NCI-H2081 treated with DMSO at 0.1 percent for 48 hours (cell line): Measurements from ENCODE around the gene TNFRSF1B.

Source experiments
- DNase-seq: peaks from one replicate; lab custom pipeline; 2025; lab: John Stamatoyannopoulos, UW

Gene TNFRSF1B

GRCh38 chr1:12176298-12177118, 9.7 kb downstream of the TNFRSF1B start:
- no peak for DNase-seq

DNA sequence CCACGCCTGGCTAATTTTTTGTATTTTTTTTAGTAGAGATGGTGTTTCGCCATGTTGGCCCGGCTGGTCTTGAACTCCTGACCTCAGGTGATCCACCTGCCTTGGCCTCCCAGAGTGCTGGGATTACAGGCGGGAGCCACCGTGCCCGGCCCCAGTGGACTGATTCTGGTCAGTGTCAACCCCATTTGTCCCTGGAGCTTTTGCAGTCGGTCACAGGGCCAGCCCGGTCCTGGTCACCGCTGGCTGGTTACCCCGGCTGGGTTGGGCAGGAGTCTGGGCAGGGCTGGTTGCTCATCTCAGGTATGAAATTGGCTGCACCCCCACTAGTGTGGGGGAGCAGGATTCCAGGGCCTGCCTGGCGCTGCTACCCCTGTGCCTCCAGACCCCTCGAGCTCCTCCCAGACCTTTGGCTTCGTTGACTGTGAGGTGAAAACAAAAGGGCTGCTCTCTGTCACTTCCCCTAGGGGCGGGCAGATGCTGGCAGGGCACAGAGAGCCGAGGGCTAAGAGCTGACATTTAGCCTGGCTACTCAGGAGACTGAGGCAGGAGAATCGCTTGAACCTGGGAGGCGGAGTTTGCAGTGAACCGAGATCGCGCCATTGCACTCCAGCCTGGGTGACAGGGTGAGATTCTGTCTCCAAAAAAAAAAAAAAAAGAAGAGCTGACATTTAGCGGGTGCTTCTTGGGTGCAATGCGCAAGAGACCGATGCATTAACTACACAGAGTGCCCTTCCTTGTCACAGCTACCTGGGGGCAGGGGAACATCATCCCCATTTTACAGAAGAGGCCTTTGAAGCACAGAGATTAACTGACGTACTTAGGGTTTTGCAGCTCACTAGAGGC, 10.6 kb downstream of the TNFRSF1B start:
- DNase-seq: no peak

DNA sequence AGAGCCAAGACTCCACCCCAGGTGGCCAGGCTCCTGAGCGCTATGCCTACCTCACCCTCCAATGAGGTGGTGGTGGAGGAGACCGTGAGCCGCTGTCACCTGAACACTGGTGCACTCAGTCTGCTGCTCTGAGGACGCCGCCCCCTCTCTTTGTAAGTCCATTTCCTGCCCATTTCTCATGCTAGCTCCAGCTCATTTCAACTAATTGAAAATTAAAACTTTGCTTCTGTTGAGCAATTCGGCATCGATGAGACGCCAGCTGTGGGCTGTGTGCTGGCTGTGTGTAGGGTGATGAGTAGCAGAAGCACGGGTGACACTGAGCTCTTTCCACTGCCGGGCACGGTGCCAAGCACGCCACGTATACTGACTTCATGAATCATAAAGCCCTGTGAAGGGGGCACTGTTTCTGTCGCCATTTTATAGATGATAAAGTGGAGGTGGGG, 11.2 kb downstream of the TNFRSF1B start:
- no peak for DNase-seq

GRCh38 chr1:12178511-12178910, 11.7 kb downstream of the TNFRSF1B start:
- DNase-seq: no peak

DNA sequence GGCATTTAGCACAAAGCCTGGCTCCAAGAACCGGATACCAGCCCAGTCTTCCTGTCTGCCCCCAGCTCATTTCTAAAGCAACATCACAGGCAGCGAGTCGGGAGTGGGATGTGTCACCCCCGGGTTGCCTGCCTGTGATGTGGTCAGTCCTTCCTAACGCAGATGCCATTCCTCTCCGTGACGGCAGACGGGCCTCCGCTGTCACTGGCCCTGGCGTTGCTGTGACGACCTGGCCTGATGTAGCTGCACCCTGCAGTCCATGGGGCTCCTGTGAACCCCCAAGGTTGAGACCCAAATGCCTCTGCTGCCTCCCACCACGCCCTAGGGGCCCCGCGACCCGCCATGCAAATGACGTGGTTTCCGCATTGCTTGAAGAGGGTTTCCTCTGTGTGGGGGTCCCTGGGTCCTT, 12.3 kb downstream of the TNFRSF1B start:
- DNase-seq: no peak

DNA sequence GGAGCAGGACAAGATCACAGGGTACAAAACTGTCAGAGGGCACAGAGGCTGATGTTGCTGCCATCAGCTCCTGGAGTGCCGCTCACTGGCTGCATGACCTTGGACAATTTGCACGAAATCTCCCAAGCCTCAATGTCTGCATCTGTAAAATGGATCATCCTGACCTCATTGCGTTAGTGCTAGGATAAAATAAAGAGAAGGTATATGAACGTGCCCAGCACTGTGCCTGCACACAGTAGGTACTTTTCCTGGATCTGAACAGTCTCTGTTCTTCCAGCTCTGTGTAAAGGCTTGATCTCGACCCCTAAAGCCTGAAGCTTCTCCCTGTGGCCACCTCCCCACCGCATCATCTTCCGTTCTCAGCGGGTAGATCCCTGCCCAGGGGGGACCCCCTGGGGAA, 12.9 kb downstream of the TNFRSF1B start:
- DNase-seq: no peak

- DNase-seq: no peak
Measured at GRCh38 chr1:12180315-12180714, 13.5 kb downstream of the TNFRSF1B start.

DNA sequence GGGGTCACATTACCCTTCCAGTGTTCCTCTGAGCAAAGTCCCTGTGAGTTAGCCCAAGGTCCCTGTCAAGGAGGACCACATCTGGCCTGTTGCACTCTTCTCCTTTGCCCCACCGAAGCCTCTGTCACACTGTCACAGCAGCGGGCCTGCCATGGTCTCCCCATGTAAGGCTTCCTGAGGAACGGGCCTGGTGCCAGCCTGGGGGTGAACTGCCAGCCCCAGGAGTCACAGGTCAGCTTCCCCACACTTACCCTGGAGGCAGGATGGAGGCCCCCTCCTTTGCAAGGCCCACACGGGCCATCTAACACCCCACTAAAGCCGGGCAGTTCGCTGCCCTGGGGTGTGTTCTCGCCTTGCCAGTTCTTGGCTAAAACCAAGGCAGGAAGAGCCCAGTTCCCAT, 14.1 kb downstream of the TNFRSF1B start:
- DNase-seq: no peak

GRCh38 chr1:12181568-12181967, 14.8 kb downstream of the TNFRSF1B start:
- DNase-seq: no peak

- DNase-seq: no peak
Measured at GRCh38 chr1:12182410-12182984, 15.7 kb downstream of the TNFRSF1B start.

DNA sequence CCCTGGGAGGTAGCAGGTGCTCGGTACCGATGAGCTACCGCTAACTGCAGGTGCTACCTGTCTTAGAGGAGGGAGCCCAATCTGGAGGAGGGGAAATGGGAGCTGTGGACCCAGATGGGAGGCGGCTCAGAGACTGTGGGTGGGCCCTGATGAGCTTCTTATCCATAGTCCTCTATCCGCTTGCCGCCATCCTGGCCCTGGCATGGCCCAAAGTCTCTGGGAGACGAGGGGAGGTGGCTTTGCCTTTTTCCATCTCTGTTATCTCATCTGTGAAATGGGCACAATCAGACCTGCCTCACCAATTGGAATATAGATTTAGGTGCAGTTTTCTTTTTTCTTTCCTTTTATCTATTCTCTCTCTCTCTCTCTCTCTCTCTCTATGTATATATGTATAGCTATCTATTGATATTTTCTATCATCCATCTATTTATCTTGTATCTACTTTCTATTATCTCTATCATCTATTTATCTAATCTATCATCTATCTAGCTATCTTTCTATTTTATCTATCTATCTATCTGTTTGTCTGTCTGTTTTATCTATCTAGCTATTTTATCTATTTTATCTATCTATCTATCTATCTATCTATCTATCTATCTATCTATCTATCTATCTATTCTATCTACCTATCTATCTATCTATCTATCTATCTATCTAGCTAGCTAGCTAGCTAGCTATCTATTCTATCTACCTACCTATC, 16.5 kb downstream of the TNFRSF1B start:
- DNase-seq: no peak

DNA sequence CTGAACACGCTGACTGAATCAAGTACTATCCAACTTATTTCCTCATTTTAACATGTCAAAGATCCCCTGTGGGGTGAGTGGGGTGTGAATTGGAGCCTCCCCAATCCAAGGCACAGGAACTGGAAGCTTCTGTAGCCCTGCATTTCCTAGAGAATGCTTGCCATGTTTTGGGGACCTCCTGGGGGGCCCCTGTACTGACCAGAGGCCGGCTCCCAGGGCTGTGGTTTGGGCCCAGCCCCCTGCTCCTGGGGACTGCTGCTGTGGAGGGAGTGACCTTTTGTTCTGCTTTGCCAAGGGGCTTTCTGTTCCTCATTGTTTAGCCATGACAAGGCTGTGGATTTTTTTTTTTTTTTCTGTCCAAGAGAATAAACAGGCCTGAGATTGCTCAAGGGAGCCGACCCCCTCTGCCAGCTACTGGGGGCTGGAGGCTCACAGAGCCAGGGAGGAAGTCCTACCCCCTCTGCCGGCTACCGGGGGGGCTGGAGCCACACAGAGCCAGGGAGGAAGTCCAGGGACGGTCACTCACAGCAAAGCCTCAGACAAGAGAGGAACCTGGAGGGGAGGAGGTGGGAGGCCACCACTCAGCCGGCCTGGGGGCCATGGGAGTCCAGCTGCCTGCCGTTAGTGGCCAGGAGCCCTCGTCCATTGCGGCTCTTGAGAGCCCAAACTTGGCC, 17.4 kb downstream of the TNFRSF1B start:
- no peak for DNase-seq

DNA sequence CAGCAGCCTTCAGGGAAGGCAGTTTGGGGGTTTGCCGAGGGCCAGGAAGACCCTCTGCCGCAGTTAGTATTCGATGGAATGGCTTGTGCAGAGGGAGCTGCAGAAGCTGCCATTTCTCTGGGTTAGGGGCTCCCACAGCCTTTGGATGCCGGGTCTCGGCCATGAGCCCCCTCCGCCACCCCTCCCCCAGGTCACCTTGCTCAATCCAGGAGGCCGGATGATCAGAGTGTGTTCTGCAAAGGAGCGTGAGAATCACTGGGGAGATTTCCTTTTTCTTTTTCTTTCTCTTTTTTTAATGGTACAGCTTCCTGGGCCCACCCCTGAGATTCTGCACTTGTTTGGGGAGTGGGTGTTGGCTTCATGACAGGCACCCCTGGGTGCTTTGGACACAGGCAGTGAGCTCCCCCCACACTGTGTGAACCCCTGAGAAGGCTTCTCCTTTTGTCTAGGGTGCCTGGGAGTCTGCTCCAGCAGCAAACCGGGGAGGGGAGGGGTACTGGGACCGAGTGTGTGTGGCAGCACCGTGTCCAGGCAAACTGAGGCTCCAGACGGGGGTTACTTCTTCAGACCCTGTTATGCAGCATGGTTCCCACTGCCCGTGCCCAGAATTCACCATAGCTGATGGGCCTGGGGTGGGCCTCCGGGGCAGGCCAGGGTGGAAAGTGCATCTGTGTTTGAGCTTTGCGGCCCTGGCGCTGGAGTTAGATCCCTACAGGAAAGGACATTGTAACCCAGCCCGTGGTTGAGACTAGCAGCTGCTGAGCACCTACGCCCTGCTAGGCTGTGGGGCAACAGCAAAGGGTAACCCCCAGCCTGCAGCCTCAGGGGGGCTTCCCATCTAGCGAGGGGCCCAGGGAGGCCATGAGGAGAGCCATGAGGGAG, 18.5 kb downstream of the TNFRSF1B start:
- no peak for DNase-seq

DNA sequence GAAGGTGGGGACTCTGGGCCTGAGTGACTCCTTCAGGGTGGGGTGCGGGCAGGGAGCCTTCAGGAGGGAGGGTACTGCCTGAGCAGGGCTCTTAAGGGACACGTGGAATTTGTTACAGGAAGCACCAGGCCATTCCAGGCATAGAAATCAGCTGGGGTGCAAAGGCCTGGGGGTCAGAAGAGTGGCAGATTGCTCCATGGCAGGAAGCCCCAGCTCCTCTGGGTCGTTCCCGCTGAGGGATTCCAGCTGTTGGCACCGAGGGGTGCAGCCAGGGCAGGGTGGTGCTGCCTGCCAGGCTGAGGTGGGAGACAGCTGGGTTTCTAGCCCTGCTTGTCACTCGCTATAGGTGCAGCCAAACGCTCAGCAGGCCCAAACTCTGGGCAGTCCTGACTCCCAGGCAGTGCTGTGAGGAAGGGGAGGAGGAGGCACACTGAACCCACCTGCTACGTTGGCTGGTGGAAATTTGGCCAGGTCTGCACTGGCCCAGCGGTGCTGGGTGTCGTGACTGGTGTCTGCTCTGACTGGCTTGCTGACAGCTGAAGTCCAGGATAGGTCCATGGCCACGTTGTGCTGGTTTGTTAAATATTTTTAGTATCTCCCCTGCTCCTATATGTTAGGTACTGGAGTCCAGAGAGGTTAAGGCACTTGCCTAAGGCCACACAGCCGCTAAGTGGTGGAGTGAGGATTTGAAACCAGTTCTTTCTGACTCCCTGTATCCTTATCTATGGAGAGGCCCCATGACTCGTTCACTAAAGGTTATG, 19.3 kb downstream of the TNFRSF1B start:
- DNase-seq: no peak

- DNase-seq: no peak
Measured at GRCh38 chr1:12186679-12186985, 19.8 kb downstream of the TNFRSF1B start.

- no peak for DNase-seq
Measured at GRCh38 chr1:12188115-12188514, 21.3 kb downstream of the TNFRSF1B start.

GRCh38 chr1:12188657-12189327, 22.0 kb downstream of the TNFRSF1B start:
- no peak for DNase-seq

GRCh38 chr1:12189328-12189682, 22.5 kb downstream of the TNFRSF1B start:
- DNase-seq: no peak

GRCh38 chr1:12191242-12192032, 24.6 kb downstream of the TNFRSF1B start:
- DNase-seq: no peak
